ENCODE results near the gene DEGS2.

Gene DEGS2

DNA sequence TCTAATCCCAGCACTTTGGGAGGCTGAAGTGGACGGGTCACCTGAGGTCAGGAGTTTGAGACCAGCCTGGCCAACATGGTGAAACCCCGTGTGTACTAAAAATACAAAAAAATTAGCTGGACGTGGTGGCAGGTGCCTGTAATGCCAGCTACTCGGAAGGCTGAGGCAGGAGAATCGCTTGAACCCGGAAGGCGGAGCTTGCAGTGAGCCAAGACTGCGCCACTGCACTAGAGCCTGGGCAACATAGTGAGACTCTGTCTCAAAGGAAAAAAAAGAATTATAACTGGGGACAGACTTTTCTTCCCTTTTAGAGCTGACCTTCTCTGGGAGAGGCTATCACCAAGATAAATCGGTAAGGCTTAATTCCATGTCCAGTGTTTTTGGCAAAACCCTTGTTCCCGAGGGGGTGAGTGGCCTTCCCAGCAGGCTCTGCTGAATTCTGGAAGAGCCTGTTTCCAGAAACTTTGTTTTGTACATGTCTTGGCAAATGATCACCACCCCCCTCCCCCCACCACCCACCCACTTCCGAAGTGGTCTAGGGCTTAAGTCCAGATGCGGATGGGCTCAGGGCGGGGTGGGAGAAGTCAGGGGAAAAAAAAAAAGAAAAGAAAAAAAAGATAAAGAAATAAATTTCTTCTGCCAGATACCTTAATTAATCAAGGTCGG lies 32.3 kb upstream of the DEGS2 start:
- H3K9ac ChIP-seq (ENCODE audit: low read depth, low read length, poor library complexity, severe bottlenecking), result peak overlapping the region; percentile 98
- H2AFZ ChIP-seq (ENCODE audit: low read length), result peak overlapping the region; percentile 84; the same call in 1 of the 2 replicates

DNA sequence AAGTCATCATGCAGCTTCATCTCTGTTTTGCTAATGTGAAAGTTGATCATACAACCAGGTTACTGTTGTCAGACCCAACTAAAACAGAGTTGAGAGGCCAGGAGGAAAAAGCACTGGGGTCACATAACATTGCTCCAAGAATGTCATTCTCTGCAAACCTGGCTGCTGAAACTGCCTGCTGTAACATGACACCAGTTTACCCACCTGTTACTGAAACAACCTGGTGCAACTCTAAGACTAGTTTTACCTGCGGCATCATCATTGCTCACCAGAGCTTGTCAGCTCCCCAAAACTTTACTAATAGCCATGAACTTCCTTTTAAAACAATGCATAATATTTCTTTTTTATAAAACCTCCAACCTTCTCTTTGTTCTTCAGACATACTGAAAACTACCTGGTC lies 30.7 kb upstream of the DEGS2 start:
- Histone ChIP-seq H3K4me1 (ENCODE audit: insufficient read depth, low read length, poor library complexity, severe bottlenecking) (peaks cover 17% of the 10 kb centered on the region), H3K36me3 (ENCODE audit: insufficient read depth, low read length) (no peaks in the 10 kb centered on the region), H3K9me3 (ENCODE audit: insufficient read depth, low read depth, low read length) (no peaks in the 10 kb centered on the region), H4K20me1 (ENCODE audit: insufficient read depth, low read length, poor library complexity, severe bottlenecking) (no peaks in the 10 kb centered on the region), H3K4me2 (ENCODE audit: low read depth, low read length, poor library complexity, severe bottlenecking) (peak overlapping the region; percentile 89), H3K27me3 (ENCODE audit: insufficient read depth, low read length, poor library complexity, severe bottlenecking) (no peaks in the 10 kb centered on the region), H3K79me2 (ENCODE audit: insufficient read depth, low read length) (peaks cover 26% of the 10 kb centered on the region), H2AFZ (ENCODE audit: low read length) (no peak overlapping the region), H3F3A (ENCODE audit: low read depth) (no peaks in the 10 kb centered on the region), H3K9me2 (replicated peaks; ENCODE audit: low read depth, low read length) (no peaks in the 10 kb centered on the region), H3K9ac (ENCODE audit: low read depth, low read length, poor library complexity, severe bottlenecking) (no peak overlapping the region), H3K4me3 (ENCODE audit: low read length, poor library complexity, severe bottlenecking) (peak overlapping the region; percentile 26)
- no peak for TF ChIP-seq EZH2phosphoT487 (IDR thresholded peaks at IDR 0.05; ENCODE audit: borderline replicate concordance)
- TF ChIP-seq, protein P1, sequence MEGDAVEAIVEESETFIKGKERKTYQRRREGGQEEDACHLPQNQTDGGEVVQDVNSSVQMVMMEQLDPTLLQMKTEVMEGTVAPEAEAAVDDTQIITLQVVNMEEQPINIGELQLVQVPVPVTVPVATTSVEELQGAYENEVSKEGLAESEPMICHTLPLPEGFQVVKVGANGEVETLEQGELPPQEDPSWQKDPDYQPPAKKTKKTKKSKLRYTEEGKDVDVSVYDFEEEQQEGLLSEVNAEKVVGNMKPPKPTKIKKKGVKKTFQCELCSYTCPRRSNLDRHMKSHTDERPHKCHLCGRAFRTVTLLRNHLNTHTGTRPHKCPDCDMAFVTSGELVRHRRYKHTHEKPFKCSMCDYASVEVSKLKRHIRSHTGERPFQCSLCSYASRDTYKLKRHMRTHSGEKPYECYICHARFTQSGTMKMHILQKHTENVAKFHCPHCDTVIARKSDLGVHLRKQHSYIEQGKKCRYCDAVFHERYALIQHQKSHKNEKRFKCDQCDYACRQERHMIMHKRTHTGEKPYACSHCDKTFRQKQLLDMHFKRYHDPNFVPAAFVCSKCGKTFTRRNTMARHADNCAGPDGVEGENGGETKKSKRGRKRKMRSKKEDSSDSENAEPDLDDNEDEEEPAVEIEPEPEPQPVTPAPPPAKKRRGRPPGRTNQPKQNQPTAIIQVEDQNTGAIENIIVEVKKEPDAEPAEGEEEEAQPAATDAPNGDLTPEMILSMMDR (conservative IDR thresholded peaks at IDR 0.05; ENCODE audit: low read length), result no peak

More for the DNA sequence above, 32.3 kb upstream of the DEGS2 start:
- Histone ChIP-seq H3K4me3 (ENCODE audit: low read length, poor library complexity, severe bottlenecking) (peak overlapping the region; percentile 86), H3K27me3 (ENCODE audit: insufficient read depth, low read length, poor library complexity, severe bottlenecking) (no peaks in the 10 kb centered on the region), H3K79me2 (ENCODE audit: insufficient read depth, low read length) (peaks cover 26% of the 10 kb centered on the region), H3K4me1 (ENCODE audit: insufficient read depth, low read length, poor library complexity, severe bottlenecking) (peaks cover 17% of the 10 kb centered on the region), H4K20me1 (ENCODE audit: insufficient read depth, low read length, poor library complexity, severe bottlenecking) (no peaks in the 10 kb centered on the region), H3F3A (ENCODE audit: low read depth) (no peaks in the 10 kb centered on the region), H3K9me3 (ENCODE audit: insufficient read depth, low read depth, low read length) (no peaks in the 10 kb centered on the region), H3K9me2 (replicated peaks; ENCODE audit: low read depth, low read length) (no peaks in the 10 kb centered on the region), H3K36me3 (ENCODE audit: insufficient read depth, low read length) (no peaks in the 10 kb centered on the region), H3K4me2 (ENCODE audit: low read depth, low read length, poor library complexity, severe bottlenecking) (peak overlapping the region; percentile 89)
- TF ChIP-seq, protein P1 (conservative IDR thresholded peaks at IDR 0.05; ENCODE audit: low read length), result no peak
- TF ChIP-seq EZH2phosphoT487 (IDR thresholded peaks at IDR 0.05; ENCODE audit: borderline replicate concordance), result no peak

DNA sequence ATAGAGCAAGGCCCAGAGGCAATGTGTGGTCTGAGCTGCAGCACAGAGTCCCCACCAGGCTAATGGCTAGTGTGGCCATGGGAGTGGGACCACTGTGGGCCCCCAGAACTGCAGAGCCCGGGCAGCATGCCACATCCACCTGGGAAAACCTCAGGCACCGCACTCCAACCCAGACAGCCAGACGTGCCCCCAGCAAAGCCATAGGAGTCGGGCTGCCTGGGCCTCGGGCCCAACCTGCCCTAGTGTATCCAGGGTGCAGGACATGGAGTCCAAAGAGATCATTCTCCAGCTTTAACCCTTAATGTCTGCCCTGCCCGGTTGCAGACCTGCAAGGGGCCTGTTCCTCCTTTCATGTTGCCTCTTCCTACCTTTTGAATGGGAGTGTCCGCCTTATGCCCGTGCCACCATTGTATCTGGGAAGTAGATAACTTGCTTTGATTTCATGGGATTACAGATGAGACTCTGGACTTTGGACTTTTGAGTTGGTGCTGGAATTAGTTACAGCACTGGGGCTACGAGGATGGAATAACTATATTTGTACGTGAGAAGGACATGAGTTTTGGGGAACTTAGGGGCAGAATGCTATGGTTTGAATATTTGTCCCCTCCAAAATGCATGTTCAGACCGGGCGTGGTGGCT lies 29.1 kb upstream of the DEGS2 start:
- Histone ChIP-seq H3K4me2 (ENCODE audit: low read depth, low read length, poor library complexity, severe bottlenecking) (no peak overlapping the region), H3K36me3 (ENCODE audit: insufficient read depth, low read length) (no peaks in the 10 kb centered on the region), H4K20me1 (ENCODE audit: insufficient read depth, low read length, poor library complexity, severe bottlenecking) (no peaks in the 10 kb centered on the region), H3K4me1 (ENCODE audit: insufficient read depth, low read length, poor library complexity, severe bottlenecking) (peaks cover 15% of the 10 kb centered on the region), H3K27me3 (ENCODE audit: insufficient read depth, low read length, poor library complexity, severe bottlenecking) (no peaks in the 10 kb centered on the region), H3K9me2 (replicated peaks; ENCODE audit: low read depth, low read length) (no peaks in the 10 kb centered on the region), H3K79me2 (ENCODE audit: insufficient read depth, low read length) (peaks cover 26% of the 10 kb centered on the region), H2AFZ (ENCODE audit: low read length) (no peak overlapping the region), H3K9me3 (ENCODE audit: insufficient read depth, low read depth, low read length) (no peaks in the 10 kb centered on the region), H3K9ac (ENCODE audit: low read depth, low read length, poor library complexity, severe bottlenecking) (no peak overlapping the region), H3K4me3 (ENCODE audit: low read length, poor library complexity, severe bottlenecking) (no peak overlapping the region), H3F3A (ENCODE audit: low read depth) (no peaks in the 10 kb centered on the region)
- TF ChIP-seq, protein P1 (conservative IDR thresholded peaks at IDR 0.05; ENCODE audit: low read length), result no peak
- no peak for TF ChIP-seq EZH2phosphoT487 (IDR thresholded peaks at IDR 0.05; ENCODE audit: borderline replicate concordance)
